ENCODE measurements around the gene SLC44A4. TPM values are rescaled to one million over a fixed set of nuclear protein-coding genes. Genes with fewer than 3 reads are reported as not detected.
A peak's percentile ranks its signal among the peaks of the same experiment; 100 is the strongest.
"Not testable (repeated sequence)": the region's sequence is repeated elsewhere in the genome, so short reads cannot be mapped to it uniquely, and the experiment has no call there.

SLC44A4 gene
- polyA plus RNA-seq, 2 of the 4 experiments (the other 2 are of a cell fraction): 0.27 TPM; not detected in 1

GRCh38 chr6:31915351-31915750 is 36.6 kb upstream of the SLC44A4 start:
- ATAC-seq: 0 out of 6 replicates have a peak, but pooled peaks of 1 of the 2 experiments have one; percentile 34
- Histone ChIP-seq H3K27ac (no peak overlapping the region), H3K4me1 (peaks cover 14% of the 10 kb centered on the region), H3K4me2 (no peak overlapping the region), H3K4me3 (no peak overlapping the region), H3K9me3 (no peaks in the 10 kb centered on the region)
- TF ChIP-seq EHMT2 (IDR thresholded peaks at IDR 0.05; ENCODE audit: low read depth) (no peak), JUN (IDR thresholded peaks at IDR 0.05) (no peak), KDM5A (IDR thresholded peaks at IDR 0.05) (no peak), ZNF302 (CRISPR knock-in tag; IDR thresholded peaks at IDR 0.05) (no peak), BHLHE40 (IDR thresholded peaks at IDR 0.05; ENCODE audit: low read depth, low read length) (no peak), MAFK (IDR thresholded peaks at IDR 0.05; ENCODE audit: partially characterized antibody) (no peak), CHD2 (IDR thresholded peaks at IDR 0.05; ENCODE audit: low read length, partially characterized antibody) (no peak), CHD4 (IDR thresholded peaks at IDR 0.05; ENCODE audit: borderline replicate concordance) (no peak), POLR2A (IDR thresholded peaks at IDR 0.05; ENCODE audit: low read length) (no peak), ELK1 (IDR thresholded peaks at IDR 0.05; ENCODE audit: low read depth, low read length) (no peak), FOSB (CRISPR knock-in tag; IDR thresholded peaks at IDR 0.05) (no peak), ZC3H11A (IDR thresholded peaks at IDR 0.05) (no peak), USF2 (IDR thresholded peaks at IDR 0.05) (no peak), RCOR1 (IDR thresholded peaks at IDR 0.05; ENCODE audit: low read depth, low read length) (no peak), ESRRA (IDR thresholded peaks at IDR 0.05; ENCODE audit: borderline replicate concordance, low read length) (no peak), NFE2L2 (conservative IDR thresholded peaks at IDR 0.05; ENCODE audit: low read length) (no peak), CBX8 (IDR thresholded peaks at IDR 0.05) (no peak), TP53 (CRISPR knock-in tag; IDR thresholded peaks at IDR 0.05) (no peak)
- TF ChIP-seq, protein P1, sequence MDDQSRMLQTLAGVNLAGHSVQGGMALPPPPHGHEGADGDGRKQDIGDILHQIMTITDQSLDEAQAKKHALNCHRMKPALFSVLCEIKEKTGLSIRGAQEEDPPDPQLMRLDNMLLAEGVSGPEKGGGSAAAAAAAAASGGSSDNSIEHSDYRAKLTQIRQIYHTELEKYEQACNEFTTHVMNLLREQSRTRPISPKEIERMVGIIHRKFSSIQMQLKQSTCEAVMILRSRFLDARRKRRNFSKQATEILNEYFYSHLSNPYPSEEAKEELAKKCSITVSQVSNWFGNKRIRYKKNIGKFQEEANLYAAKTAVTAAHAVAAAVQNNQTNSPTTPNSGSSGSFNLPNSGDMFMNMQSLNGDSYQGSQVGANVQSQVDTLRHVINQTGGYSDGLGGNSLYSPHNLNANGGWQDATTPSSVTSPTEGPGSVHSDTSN (IDR thresholded peaks at IDR 0.05): no peak
- POLR2A ChIA-PET: no interaction called here
- no peak for FAIRE-seq
- CTCF ChIA-PET: interaction anchor here (0.6 kb wide), 1 partner anchor 244 kb away, joined by 3 read pairs; no protein-coding TSS in a partner anchor
- DNase-seq (ENCODE audit: low read depth in 1 of 2, low spot score in 1 of 2): no peak

- 88% methylated on average over 11 of the region's 11 CpGs for WGBS (ENCODE audit: missing lambda C conversion rate)
- Histone ChIP-seq H3K4me3 (no peak overlapping the region), H3K27ac (peak overlapping the region in 1 of 2 experiments; percentile 48; a peak in 2 of 6 replicates), H3K4me2 (peak overlapping the region; percentile 51; the same call in 1 of the 3 replicates), H3K4me1 (peaks cover 27% of the 10 kb centered on the region), H3K9me3 (no peaks in the 10 kb centered on the region)
- FAIRE-seq (no peak), ATAC-seq (no peak), DNase-seq (ENCODE audit: low read depth in 1 of 2, low spot score in 1 of 2) (no peak)
- POLR2A ChIA-PET: no interaction called here
- CTCF ChIA-PET: interaction anchor here (0.6 kb wide), 1 partner anchor 40 kb away, joined by 3 read pairs; no protein-coding TSS in a partner anchor
- TF ChIP-seq ESRRA (IDR thresholded peaks at IDR 0.05; ENCODE audit: borderline replicate concordance, low read length) (no peak), FOXS1 (CRISPR knock-in tag; IDR thresholded peaks at IDR 0.05) (no peak), ZFP36 (IDR thresholded peaks at IDR 0.05; ENCODE audit: borderline replicate concordance, partially characterized antibody) (no peak), RARB (CRISPR knock-in tag; IDR thresholded peaks at IDR 0.05) (no peak), MAFK (IDR thresholded peaks at IDR 0.05; ENCODE audit: partially characterized antibody) (no peak), ZSCAN20 (CRISPR knock-in tag; IDR thresholded peaks at IDR 0.05) (no peak), NPAS2 (CRISPR knock-in tag; IDR thresholded peaks at IDR 0.05; ENCODE audit: borderline replicate concordance) (no peak), HEYL (CRISPR knock-in tag; IDR thresholded peaks at IDR 0.05) (no peak), CTCF (IDR thresholded peaks at IDR 0.05) (no peak), EP300 (IDR thresholded peaks at IDR 0.05) (no peak), CHD2 (IDR thresholded peaks at IDR 0.05; ENCODE audit: low read length, partially characterized antibody) (no peak)
- TF ChIP-seq, protein P1 (IDR thresholded peaks at IDR 0.05): no peak
- TF ChIP-seq, protein P2, sequence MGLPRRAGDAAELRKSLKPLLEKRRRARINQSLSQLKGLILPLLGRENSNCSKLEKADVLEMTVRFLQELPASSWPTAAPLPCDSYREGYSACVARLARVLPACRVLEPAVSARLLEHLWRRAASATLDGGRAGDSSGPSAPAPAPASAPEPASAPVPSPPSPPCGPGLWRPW (IDR thresholded peaks at IDR 0.05): no peak
Observed at GRCh38 chr6:31911826-31912585, 33.2 kb upstream of the SLC44A4 start.

DNA sequence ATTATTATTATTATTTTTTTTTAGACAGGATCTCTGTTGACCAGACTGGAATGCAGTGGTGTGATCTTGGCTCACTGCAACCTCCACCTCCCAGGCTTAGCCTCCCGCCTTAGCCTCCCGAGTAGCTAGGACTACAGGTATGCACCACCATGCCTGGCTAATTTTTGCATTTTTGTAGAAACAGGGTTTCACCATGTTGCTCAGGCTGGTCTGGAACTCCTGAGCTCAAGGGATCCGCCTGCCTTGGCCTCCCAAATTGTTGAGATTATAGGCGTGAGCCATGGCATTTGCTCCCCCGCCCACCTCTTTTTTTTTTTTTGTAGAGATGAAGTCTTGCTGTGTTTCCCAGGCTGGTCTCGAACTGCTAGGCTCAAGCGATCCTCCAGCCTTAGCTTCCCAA is 30.5 kb upstream of the SLC44A4 start:
- 87% methylated on average over 7 of the region's 7 CpGs for WGBS (ENCODE audit: missing lambda C conversion rate)
- ChIA-PET POLR2A (interaction anchor here (0.7 kb wide), 1 partner anchor 13 kb away, joined by 3 read pairs; no protein-coding TSS in a partner anchor), CTCF (interaction anchor here (0.6 to 1.2 kb wide), 2 partner anchors 43 to 343 kb away, joined by 3 to 7 read pairs; no protein-coding TSS in a partner anchor)
- H3K9me3 ChIP-seq; FAIRE-seq; DNase-seq (ENCODE audit: low read depth in 1 of 2, low spot score in 1 of 2); ATAC-seq; H3K4me3 ChIP-seq: not testable (repeated sequence)
- Histone ChIP-seq H3K27ac (peak overlapping the region in 1 of 2 experiments; percentile 39; a peak in 1 of 6 replicates), H3K4me2 (peak overlapping the region; percentile 29; the same call in 1 of the 3 replicates), H3K4me1 (peaks cover 27% of the 10 kb centered on the region)
